Neuronal stem cell (in vitro differentiated cells): ENCODE results near the gene KIF12.
A peak's percentile ranks its signal among the peaks of the same experiment; 100 is the strongest.

Experiments used
- DNase-seq: peaks from one replicate; pipeline ENCODE4 v3.0.0-alpha.2; 2013; ENCODE audit warnings: low spot score
- H2AFZ ChIP-seq: one replicate; pipeline ENCODE4 v1.6.1; 2013; ENCODE audit warnings: mild to moderate bottlenecking, low read length, inconsistent platforms
- H2AK5ac ChIP-seq: 2 replicates; pipeline ENCODE4 v1.6.1; 2013; ENCODE audit warnings: low read depth, mild to moderate bottlenecking, inconsistent platforms, low read length, moderate library complexity, mixed read lengths
- H2BK120ac ChIP-seq: 2 replicates; pipeline ENCODE4 v1.6.1; 2013; ENCODE audit warnings: low read depth, mild to moderate bottlenecking, inconsistent platforms, low read length, moderate library complexity, mixed read lengths
- H2BK12ac ChIP-seq: one replicate; pipeline ENCODE4 v1.6.1; 2013; ENCODE audit warnings: low read length, inconsistent platforms
- H2BK15ac ChIP-seq: 2 replicates; pipeline ENCODE4 v1.6.1; 2013; ENCODE audit warnings: mild to moderate bottlenecking, low read length, inconsistent platforms, mixed read lengths
- H2BK5ac ChIP-seq: one replicate; pipeline ENCODE4 v1.6.1; 2013; ENCODE audit warnings: inconsistent platforms, mild to moderate bottlenecking, low read length, moderate library complexity
- H3K14ac ChIP-seq: one replicate; pipeline ENCODE4 v1.6.1; 2013; ENCODE audit warnings: low read length, inconsistent platforms
- H3K18ac ChIP-seq: 2 replicates; pipeline ENCODE4 v1.6.1; 2013; ENCODE audit warnings: low read length, inconsistent platforms
- H3K23ac ChIP-seq: 2 replicates; pipeline ENCODE4 v1.6.1; 2013; ENCODE audit warnings: low read depth, mild to moderate bottlenecking, mixed read lengths, low read length, inconsistent platforms; ENCODE audit not compliant: poor library complexity
- H3K27ac ChIP-seq: replicated peaks from 3 replicates; pipeline ENCODE4 v1.5.1; 2013; ENCODE audit warnings: low read length, inconsistent platforms
- H3K27me3 ChIP-seq, 3 experiments: 2 replicates each; pipeline ENCODE4 v1.6.1; 2013; ENCODE audit warnings: low read length in 3 of 3, mild to moderate bottlenecking in 2 of 3, inconsistent platforms in 1 of 3, low read depth in 1 of 3, mixed read lengths in 1 of 3, moderate library complexity in 1 of 3; ENCODE audit not compliant: control insufficient read depth in 3 of 3, insufficient read depth in 3 of 3
- H3K36me3 ChIP-seq, 2 donors: replicated peaks in 1 of 2; 2 replicates each; pipeline ENCODE4 v1.6.1; 2013; ENCODE audit warnings: low read length in 2 of 2; ENCODE audit not compliant: control insufficient read depth in 2 of 2, insufficient read depth in 2 of 2
- H3K4ac ChIP-seq: 2 replicates; pipeline ENCODE4 v1.6.1; 2013; ENCODE audit warnings: inconsistent platforms, mild to moderate bottlenecking, low read length, moderate library complexity
- H3K4me1 ChIP-seq, 2 donors: 1 replicate in 1 of 2; 2 replicates in 1 of 2; pipeline ENCODE4 v1.6.1; 2013; ENCODE audit warnings: low read length in 2 of 2, low read depth in 1 of 2; ENCODE audit not compliant: control insufficient read depth in 2 of 2, insufficient read depth in 1 of 2
- H3K4me2 ChIP-seq: one replicate; pipeline ENCODE4 v1.6.1; 2013; ENCODE audit warnings: mild to moderate bottlenecking, low read length, inconsistent platforms; ENCODE audit not compliant: insufficient read depth, poor library complexity, severe bottlenecking
- H3K4me3 ChIP-seq, 2 donors: 2 replicates each; pipeline ENCODE4 v1.5.1; 2013; ENCODE audit warnings: low read length in 2 of 2, mild to moderate bottlenecking in 2 of 2, inconsistent platforms in 1 of 2, moderate library complexity in 1 of 2
- H3K79me1 ChIP-seq: one replicate; pipeline ENCODE4 v1.6.1; 2013; ENCODE audit warnings: low read depth, mild to moderate bottlenecking, inconsistent platforms, low read length, moderate library complexity
- H3K9ac ChIP-seq: one replicate; pipeline ENCODE4 v1.6.1; 2013; ENCODE audit warnings: mild to moderate bottlenecking, low read depth, low read length, inconsistent platforms; ENCODE audit not compliant: poor library complexity
- H3K9me3 ChIP-seq, 2 donors: replicated peaks in 1 of 2; 2 replicates each; pipeline versions ENCODE3 to v1.6.1; 2013; ENCODE audit warnings: low read length in 2 of 2, mild to moderate bottlenecking in 2 of 2, inconsistent platforms in 1 of 2, low read depth in 1 of 2, mixed read lengths in 1 of 2, moderate library complexity in 1 of 2; ENCODE audit not compliant: control insufficient read depth in 2 of 2, insufficient read depth in 1 of 2
- H4K8ac ChIP-seq: one replicate; pipeline ENCODE4 v1.6.1; 2013; ENCODE audit warnings: low read depth, mild to moderate bottlenecking, inconsistent platforms, low read length, moderate library complexity
- H4K91ac ChIP-seq: one replicate; pipeline ENCODE4 v1.6.1; 2013; ENCODE audit warnings: low read length, low read depth, mild to moderate bottlenecking, inconsistent platforms; ENCODE audit not compliant: poor library complexity
- WGBS, 2 donors: extraction: QIAGEN DNeasy Blood & Tissue Kit; methylation state at CpG; one replicate each; pipeline ENCODE4 v1.1.7; 2013; ENCODE audit warnings: missing lambda C conversion rate in 2 of 2, mixed read lengths in 1 of 2; ENCODE audit not compliant: insufficient read length in 2 of 2, insufficient replicate concordance in 1 of 2; ENCODE audit errors: extremely low coverage in 2 of 2; 5-methylcytosine and 5-hydroxymethylcytosine counted together

The KIF12 gene

GRCh38 chr9:114080773-114081440 is 18.2 kb downstream of the KIF12 start:
- H3K4me1 ChIP-seq: peaks cover 0 to 6% of the 10 kb centered on the region in 2 donors
- H3K27ac ChIP-seq: no peak overlapping the region
- no peak overlapping the region for H3K4me2 ChIP-seq
- H3K27me3 ChIP-seq: peaks cover 0 to 24% (median 0%) of the 10 kb centered on the region in 3 experiments
- no peak overlapping the region for H2BK12ac ChIP-seq
- DNase-seq: no peak
- WGBS, 2 donors: no CpG with 5 or more reads among the region's 7 CpGs
- H4K8ac ChIP-seq: no peak overlapping the region
- no peak overlapping the region for H2BK15ac ChIP-seq
- H3K4me3 ChIP-seq: no peak overlapping the region
- H3K36me3 ChIP-seq: no peaks in the 10 kb centered on the region
- no peak overlapping the region for H3K4ac ChIP-seq
- H2AFZ ChIP-seq: no peak overlapping the region
- H3K18ac ChIP-seq: no peak overlapping the region
- no peak overlapping the region for H2BK5ac ChIP-seq
- H3K14ac ChIP-seq: no peak overlapping the region
- no peaks in the 10 kb centered on the region for H3K79me1 ChIP-seq
- no peak overlapping the region for H3K9ac ChIP-seq
- H2BK120ac ChIP-seq: no peak overlapping the region
- no peak overlapping the region for H3K23ac ChIP-seq
- H4K91ac ChIP-seq: no peak overlapping the region
- no peaks in the 10 kb centered on the region for H3K9me3 ChIP-seq
- no peak overlapping the region for H2AK5ac ChIP-seq

GRCh38 chr9:114080195-114080772 is 18.8 kb downstream of the KIF12 start:
- no peak overlapping the region for H2AFZ ChIP-seq
- no peak overlapping the region for H3K14ac ChIP-seq
- H3K23ac ChIP-seq: no peak overlapping the region
- H3K4me1 ChIP-seq: peaks cover 0 to 6% of the 10 kb centered on the region in 2 donors
- H3K36me3 ChIP-seq: no peaks in the 10 kb centered on the region
- H4K91ac ChIP-seq: no peak overlapping the region
- no peak overlapping the region for H2BK5ac ChIP-seq
- no peak overlapping the region for H4K8ac ChIP-seq
- H2AK5ac ChIP-seq: no peak overlapping the region
- no peak overlapping the region for H3K4me2 ChIP-seq
- no peaks in the 10 kb centered on the region for H3K79me1 ChIP-seq
- no peak for DNase-seq
- H3K27ac ChIP-seq: no peak overlapping the region
- no peak overlapping the region for H3K18ac ChIP-seq
- no peak overlapping the region for H2BK120ac ChIP-seq
- H3K9me3 ChIP-seq: no peaks in the 10 kb centered on the region
- H3K4me3 ChIP-seq: no peak overlapping the region
- H3K4ac ChIP-seq: no peak overlapping the region
- no CpG with 5 or more reads among the region's 5 CpGs for WGBS, 2 donors
- no peak overlapping the region for H2BK15ac ChIP-seq
- H3K27me3 ChIP-seq: peaks cover 0 to 18% (median 0%) of the 10 kb centered on the region in 3 experiments
- no peak overlapping the region for H3K9ac ChIP-seq
- H2BK12ac ChIP-seq: no peak overlapping the region

GRCh38 chr9:114078781-114079156 is 20.3 kb downstream of the KIF12 start:
- Histone ChIP-seq H2AFZ (no peak overlapping the region), H3K23ac (no peak overlapping the region), H4K91ac (no peak overlapping the region), H3K4ac (no peak overlapping the region), H3K4me2 (no peak overlapping the region), H2BK5ac (no peak overlapping the region), H4K8ac (no peak overlapping the region), H3K4me3 (no peak overlapping the region), H3K9ac (no peak overlapping the region), H2BK12ac (no peak overlapping the region), H3K4me1 (peaks cover 0 to 6% of the 10 kb centered on the region in 2 donors), H2BK15ac (no peak overlapping the region), H2AK5ac (no peak overlapping the region), H3K18ac (no peak overlapping the region), H3K27ac (no peak overlapping the region), H3K79me1 (no peaks in the 10 kb centered on the region), H3K14ac (no peak overlapping the region), H3K36me3 (no peaks in the 10 kb centered on the region), H3K9me3 (no peaks in the 10 kb centered on the region), H3K27me3 (peaks cover 0 to 3% (median 0%) of the 10 kb centered on the region in 3 experiments), H2BK120ac (no peak overlapping the region)
- no CpG with 5 or more reads among the region's 7 CpGs for WGBS, 2 donors
- no peak for DNase-seq

GRCh38 chr9:114078021-114078780 is 20.9 kb downstream of the KIF12 start, which contains the start of gene AMBP:
TSS of gene AMBP (minus strand) at chr9:114078300. CDS start at chr9:114078209, 91 bp downstream.
- Histone ChIP-seq H2BK5ac (peak within 1 kb of the TSS; percentile 7), H3K4ac (no peak within 1 kb of the TSS), H4K91ac (no peak within 1 kb of the TSS), H3K14ac (no peak within 1 kb of the TSS), H2BK12ac (no peak within 1 kb of the TSS), H3K79me1 (no peaks in the 10 kb centered on the region), H2BK120ac (no peak within 1 kb of the TSS), H3K9ac (no peak within 1 kb of the TSS), H3K9me3 (no peaks in the 10 kb centered on the region), H2AK5ac (peak within 1 kb of the TSS; percentile 76), H3K27me3 (no peaks in the 10 kb centered on the region), H3K18ac (peak within 1 kb of the TSS; percentile 78), H3K4me1 (peaks cover 0 to 6% of the 10 kb centered on the region in 2 donors), H2BK15ac (no peak within 1 kb of the TSS), H3K4me3 (no peak within 1 kb of the TSS), H2AFZ (no peak within 1 kb of the TSS), H3K36me3 (no peaks in the 10 kb centered on the region), H3K4me2 (no peak within 1 kb of the TSS), H3K23ac (peak within 1 kb of the TSS; percentile 14), H4K8ac (no peak within 1 kb of the TSS), H3K27ac (no peak within 1 kb of the TSS)
- no CpG with 5 or more reads among the region's 16 CpGs for WGBS, 2 donors
- no peak for DNase-seq
